ENCODE measurements around the gene C1orf159. TPM values are rescaled to one million over a fixed set of nuclear protein-coding genes. Genes with fewer than 3 reads are reported as not detected.

C1orf159 gene
- total RNA-seq, 1 experiment from 2014 or later, result 32.4 TPM

- Mint-ChIP-seq H3K4me1 (ENCODE audit: low read depth, unreplicated experiment) (peaks cover 8% of the 10 kb centered on the region), H3K27me3 (ENCODE audit: unreplicated experiment) (no peaks in the 10 kb centered on the region), H3K9me3 (ENCODE audit: low read depth, unreplicated experiment) (no peaks in the 10 kb centered on the region), H3K4me3 (ENCODE audit: low read depth, unreplicated experiment) (peak overlapping the region; percentile 63), H3K27ac (ENCODE audit: unreplicated experiment) (peak overlapping the region; percentile 88), H3K36me3 (ENCODE audit: insufficient read depth, unreplicated experiment) (peaks cover 59% of the 10 kb centered on the region)
- TF ChIP-seq CTCF (IDR thresholded peaks at IDR 0.05; ENCODE audit: unreplicated experiment), result no peak
- DNase-seq, result no peak
- intact Hi-C loops (cut with micrococcal nuclease; ENCODE audit: unreplicated experiment), result loop anchor here (5.0 kb wide), 1 partner anchor 44 kb away; the partner anchor contains the start of gene C1orf159
- CTCF ChIA-PET, result interaction anchor here (1.3 to 1.6 kb wide), 2 partner anchors 60 to 165 kb away, joined by 4 read pairs; partner anchors contain the start of gene ISG15
- BruUV-seq (replicated peaks), result TSS peak; percentile 25
Measured at GRCh38 chr1:1072849-1073742, 42.8 kb downstream of the C1orf159 start.

DNA sequence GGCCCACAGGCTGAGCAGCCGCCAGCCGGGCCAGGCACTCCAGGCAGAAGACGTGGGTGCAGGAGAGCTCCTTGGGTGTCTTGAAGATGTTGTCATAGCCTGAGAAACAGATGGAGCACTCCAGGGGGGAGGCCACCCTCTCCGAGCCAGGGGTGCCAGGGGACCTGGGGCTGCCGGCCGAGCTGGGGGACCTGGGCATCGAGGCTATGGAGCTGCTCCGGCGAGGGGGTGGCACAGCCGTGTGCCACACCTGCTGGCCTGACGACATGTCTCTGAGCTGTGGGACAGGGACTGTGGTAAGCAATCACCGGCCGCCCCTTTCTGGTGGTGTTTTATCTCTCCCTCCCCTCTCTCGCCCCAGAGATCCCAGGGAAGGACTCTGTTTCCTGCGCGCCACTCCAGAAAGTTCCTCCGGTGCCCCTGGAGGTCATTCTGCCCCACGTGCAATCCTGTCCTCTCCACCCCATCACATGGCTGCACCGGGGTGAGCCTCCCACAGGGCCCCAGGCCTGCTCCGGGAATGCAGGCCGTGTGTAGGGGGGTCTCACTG is 43.5 kb downstream of the C1orf159 start:
- no peak for DNase-seq
- H3K27me3 Mint-ChIP-seq (ENCODE audit: unreplicated experiment), result no peaks in the 10 kb centered on the region
- H3K27ac Mint-ChIP-seq (ENCODE audit: unreplicated experiment), result peak overlapping the region; percentile 88
- peaks cover 66% of the 10 kb centered on the region for H3K36me3 Mint-ChIP-seq (ENCODE audit: insufficient read depth, unreplicated experiment)
- intact Hi-C loops (cut with micrococcal nuclease; ENCODE audit: unreplicated experiment), result loop anchor here (5.0 kb wide), 1 partner anchor 45 kb away; the partner anchor contains the start of gene C1orf159
- CTCF ChIA-PET, result no interaction called here
- peak overlapping the region; percentile 63 for H3K4me3 Mint-ChIP-seq (ENCODE audit: low read depth, unreplicated experiment)
- H3K4me1 Mint-ChIP-seq (ENCODE audit: low read depth, unreplicated experiment), result peaks cover 8% of the 10 kb centered on the region
- H3K9me3 Mint-ChIP-seq (ENCODE audit: low read depth, unreplicated experiment), result no peaks in the 10 kb centered on the region
- no peak for TF ChIP-seq CTCF (IDR thresholded peaks at IDR 0.05; ENCODE audit: unreplicated experiment)
- no TSS peak for BruUV-seq (replicated peaks)

DNA sequence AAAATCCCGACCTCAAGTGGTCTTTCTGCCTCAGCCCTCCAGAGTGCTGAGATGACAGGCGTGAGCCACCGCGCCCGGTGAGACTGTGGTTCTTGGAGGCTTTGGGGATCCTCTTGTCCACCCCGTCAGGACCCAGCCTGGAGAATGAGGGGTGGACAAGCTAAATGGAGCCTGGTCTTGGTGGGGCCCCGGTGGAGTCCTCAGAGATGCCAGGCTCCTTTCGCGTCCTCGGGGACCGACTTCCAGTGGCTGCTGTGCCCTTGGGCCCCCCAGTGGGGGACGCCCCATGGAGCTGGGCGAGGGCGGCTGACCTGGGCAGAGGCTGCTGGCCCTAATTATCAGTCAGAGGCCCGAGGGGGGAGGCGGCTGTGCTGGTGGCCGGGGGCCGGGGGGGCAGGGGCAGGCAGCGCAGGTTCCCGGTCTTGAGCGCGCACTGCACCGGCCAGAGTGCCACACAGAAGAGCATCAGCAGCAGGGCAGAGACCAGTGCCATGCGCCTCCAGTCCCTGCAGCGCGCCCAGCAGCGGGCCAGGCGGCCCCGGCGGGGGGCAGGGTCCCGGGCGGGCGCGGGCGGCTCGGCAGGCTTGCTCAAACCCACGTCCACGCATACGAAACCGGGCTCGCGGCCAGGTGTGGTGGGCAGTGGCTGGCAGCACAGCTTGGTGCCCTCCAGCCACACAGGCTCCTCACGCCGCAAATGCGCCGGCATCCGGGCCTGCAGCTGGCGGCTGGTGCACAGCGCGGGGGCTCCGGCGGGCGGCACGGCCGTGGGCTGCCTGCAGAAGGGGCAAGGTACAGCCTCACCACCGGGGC is 44.2 kb downstream of the C1orf159 start:
- Mint-ChIP-seq H3K4me3 (ENCODE audit: low read depth, unreplicated experiment) (no peak overlapping the region), H3K4me1 (ENCODE audit: low read depth, unreplicated experiment) (peaks cover 8% of the 10 kb centered on the region), H3K36me3 (ENCODE audit: insufficient read depth, unreplicated experiment) (peaks cover 69% of the 10 kb centered on the region), H3K9me3 (ENCODE audit: low read depth, unreplicated experiment) (no peaks in the 10 kb centered on the region), H3K27me3 (ENCODE audit: unreplicated experiment) (no peaks in the 10 kb centered on the region), H3K27ac (ENCODE audit: unreplicated experiment) (no peak overlapping the region)
- CTCF ChIA-PET, result no interaction called here
- intact Hi-C loops (cut with micrococcal nuclease; ENCODE audit: unreplicated experiment), result loop anchor here (5.0 kb wide), 1 partner anchor 46 kb away; the partner anchor contains the start of gene C1orf159
- DNase-seq, result no peak
- no peak for TF ChIP-seq CTCF (IDR thresholded peaks at IDR 0.05; ENCODE audit: unreplicated experiment)
- no TSS peak for BruUV-seq (replicated peaks)

Data from Calu3 (cell line).